HG02571 (cell line): Measurements from ENCODE around the gene ATCAY.
"Not testable (repeated sequence)": the region's sequence is repeated elsewhere in the genome, so short reads cannot be mapped to it uniquely, and the experiment has no call there.

Experiments used
- ATAC-seq: cut with Tn5 transposase; IDR thresholded peaks from one replicate; pipeline ENCODE4 v1.9.1; 2021; ENCODE audit warnings: mild to moderate bottlenecking, moderate library complexity; ENCODE audit not compliant: unreplicated experiment

Gene ATCAY

DNA sequence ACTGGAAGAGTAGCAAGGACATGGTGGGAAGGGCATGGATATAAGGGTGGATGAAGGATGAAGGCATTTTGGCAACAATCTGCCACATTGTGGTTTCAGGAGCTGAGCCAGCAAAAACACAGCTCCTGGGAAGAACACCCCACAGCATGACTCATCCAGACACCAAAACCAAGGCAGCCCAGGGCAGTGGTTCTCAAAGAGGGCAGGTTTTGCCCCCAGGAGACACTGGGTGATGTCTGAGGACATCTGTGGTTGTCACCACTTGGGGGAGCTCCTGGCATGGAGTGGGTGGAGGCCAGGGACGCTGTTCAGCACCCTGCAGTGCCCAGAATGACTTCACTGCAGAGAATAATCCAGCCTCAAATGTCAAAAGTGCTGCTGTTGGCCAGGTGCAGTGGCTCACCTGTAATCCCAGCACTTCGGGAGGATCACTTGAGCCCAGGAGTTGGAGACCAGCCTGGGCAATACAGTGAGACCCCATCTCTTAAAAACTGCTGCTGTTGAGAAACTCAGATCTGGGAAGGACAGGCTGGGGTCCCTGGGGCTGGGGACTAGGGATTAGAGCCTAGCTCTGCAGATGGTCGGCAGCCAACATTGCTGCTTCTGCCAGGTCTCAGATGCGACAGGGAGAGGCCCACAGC lies 27.8 kb upstream of the ATCAY start:
- no peak for ATAC-seq

DNA sequence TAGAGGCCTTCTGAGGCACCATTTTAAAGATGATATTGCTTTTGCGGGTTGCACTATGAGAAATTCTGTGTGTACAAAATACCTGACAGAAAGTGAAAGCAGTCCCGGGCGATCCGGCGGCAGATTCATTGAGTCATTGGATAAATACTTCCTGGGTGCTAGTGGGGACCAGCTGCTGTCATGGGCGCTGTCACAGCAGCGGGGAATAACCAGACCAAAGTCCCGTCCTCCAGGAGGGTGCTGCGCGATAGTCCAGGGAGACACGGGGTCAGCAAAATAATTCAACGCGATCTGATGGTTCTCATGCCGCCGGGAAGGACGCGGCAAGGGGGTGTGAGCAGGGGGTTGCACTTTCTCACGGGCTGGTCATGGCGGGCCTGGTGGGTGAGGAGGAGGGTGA lies 25.2 kb upstream of the ATCAY start:
- no peak for ATAC-seq

DNA sequence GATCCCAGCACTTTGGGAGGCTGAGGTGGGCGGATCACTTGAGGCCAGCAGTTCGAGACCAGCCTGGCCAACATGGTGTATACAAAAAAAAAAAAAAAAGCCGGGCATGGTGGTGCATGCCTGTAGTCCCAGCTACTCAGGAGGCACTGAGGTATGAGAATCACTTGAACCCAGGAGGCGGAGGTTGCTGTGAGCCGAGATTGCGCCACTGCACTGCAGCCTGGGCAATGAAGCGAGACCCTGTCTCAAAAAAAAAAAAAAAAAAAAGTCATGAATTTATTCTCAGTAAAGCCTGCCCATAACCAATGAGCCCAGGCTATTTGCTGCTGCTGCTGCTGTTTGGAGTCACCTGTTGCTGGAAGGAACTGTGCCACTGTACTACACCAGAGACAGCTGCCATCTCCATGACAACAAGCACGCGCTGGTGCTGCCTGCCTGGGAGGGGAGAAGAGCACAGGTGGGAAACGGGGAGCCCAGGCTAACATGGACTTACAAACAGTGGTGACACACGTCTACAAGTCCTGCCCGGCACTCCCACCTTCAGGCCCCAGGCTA lies 23.0 kb upstream of the ATCAY start:
- no peak for ATAC-seq

DNA sequence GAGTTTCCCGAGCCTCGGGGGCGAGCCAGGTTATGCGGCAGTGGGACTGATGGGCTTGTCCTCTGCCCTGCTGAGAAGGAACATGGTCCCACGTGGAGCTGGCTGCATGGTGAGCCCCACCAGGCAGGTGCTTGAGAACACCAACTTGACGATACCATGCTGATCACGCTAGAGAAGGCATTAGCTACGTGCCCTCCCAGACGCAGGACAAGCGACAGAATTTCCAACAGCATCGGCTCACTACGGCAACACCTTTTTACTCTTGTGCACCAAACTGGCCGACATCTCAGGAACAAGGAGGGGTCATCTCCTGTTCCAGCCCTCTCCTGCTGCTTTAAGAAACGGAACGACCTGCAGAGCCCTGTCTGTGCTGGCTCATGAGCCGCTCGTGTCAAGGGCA lies 20.0 kb upstream of the ATCAY start:
- ATAC-seq = no peak

DNA sequence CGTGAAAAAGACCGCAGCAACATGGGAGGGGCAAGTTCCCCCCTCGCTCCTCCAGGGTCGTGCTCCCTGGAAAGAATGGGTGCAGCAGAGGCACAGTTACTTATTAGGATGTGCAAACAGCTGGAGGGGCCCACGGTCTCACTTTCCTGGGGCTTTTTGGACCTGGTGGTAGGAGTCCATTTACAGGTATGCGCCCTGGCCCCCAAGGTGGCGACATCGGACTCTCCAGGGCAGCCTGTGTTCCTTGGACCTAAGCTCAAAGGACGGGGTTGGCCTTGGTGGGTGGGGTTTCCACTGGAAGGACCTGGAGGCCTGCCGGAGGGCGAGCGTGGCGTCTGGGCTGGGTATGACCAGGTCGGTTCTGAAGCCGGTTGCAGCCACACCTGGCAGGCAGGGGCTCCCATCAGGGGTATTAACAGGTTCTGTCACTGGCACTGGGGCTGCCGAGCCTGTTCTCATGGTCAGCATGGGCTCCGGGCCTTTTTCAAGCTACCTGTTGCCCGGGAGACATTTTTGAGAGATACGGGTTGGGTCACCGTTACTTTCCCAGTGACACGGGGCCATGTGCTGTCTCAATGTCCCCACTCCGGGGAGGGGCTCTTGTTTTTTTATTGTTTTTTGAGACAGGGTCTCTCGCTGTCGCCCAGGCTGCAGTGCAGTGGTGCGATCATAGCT lies 17.5 kb upstream of the ATCAY start:
- ATAC-seq = no peak

DNA sequence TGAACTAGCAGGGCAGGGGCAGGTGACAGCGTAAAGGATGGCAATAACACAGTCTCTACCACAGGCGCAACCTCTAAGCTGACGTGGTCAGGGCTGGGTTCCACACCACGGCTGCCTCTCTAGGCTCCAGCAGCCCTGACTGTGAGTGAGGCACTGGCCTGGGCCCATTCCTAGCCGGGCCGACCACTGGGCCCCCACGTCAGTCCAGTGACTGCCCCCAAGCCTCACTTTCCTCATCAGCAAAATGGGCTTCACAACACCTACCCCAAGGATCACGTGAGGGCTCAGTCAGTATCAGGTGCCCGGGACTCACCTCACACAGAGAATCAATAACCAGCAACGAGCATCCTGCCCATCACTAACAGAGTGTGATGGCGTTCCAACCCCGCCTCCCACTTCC lies 16.8 kb upstream of the ATCAY start:
- ATAC-seq = no peak

DNA sequence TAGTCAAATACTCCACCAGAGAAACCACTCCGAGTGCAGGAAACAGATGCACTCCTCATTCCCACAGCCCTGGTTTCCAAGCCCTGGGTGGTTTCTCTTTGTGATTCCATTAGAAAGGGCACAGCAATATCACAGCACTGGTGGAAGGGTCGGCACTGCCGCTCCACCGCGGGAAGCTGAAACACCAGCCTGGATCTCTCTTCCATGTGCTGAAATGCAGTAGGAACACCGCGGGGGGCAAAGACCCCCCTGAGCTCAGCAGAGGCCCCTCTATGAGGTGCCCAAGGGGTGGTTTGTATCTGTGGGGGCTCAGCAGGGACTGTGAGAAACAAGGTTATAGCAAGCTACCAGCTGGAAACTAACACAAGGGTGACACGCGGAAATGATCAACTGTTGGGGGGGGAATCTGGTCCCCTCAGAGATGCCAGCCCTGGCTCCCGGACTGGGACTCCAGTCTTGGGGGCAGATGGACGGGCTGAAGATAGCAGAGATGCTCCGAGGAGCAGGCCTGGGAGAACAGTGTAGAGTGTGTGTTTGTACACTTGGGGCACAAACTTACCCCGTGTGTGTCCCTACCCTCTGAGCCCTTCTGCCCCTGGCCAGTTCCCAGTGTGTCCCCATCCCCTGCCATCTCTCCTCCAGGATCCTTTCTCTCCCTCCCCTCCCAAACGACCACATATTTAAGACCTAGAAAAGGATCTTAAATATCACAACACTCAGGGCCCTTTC lies 13.4 kb upstream of the ATCAY start:
- no peak for ATAC-seq

DNA sequence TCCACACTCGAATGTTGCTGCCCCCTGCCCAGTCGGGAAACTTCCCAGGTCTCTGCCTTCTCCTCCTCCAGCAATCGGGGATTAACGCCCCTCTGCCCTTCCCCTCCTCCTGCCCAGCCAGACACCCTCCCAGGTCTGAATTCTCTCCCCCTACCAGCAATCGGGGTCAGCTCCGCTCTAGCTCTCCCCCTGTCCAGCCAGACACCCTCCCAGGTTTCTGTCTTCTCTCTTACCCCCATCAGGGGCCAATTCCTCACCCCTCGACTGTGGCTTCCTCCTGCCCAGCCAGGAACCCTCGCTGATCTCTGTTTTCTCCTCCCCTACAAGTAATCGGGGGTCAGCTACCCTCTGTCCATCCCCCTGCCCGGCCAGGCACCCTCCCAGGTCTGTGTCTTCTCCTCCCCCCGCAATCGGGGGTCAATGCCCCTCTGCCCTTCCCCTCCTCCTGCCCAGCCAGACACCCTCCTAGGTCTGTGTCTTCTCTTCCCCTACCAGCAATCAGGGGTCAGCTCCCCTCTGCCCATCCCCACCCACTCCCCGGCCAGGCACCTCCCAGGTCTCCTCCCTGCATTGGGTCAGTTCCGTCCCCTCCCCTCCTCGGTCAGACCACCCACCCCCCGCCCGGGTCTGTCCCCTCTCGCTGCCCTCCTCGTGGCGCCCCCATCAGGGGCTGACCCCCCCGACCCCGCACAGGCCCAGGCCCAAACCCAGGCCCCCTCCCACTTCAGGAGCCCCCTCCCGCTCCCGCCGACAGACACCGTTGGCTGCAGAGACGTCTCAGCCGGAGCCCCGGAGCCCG lies 12.3 kb upstream of the ATCAY start:
- ATAC-seq = no peak

DNA sequence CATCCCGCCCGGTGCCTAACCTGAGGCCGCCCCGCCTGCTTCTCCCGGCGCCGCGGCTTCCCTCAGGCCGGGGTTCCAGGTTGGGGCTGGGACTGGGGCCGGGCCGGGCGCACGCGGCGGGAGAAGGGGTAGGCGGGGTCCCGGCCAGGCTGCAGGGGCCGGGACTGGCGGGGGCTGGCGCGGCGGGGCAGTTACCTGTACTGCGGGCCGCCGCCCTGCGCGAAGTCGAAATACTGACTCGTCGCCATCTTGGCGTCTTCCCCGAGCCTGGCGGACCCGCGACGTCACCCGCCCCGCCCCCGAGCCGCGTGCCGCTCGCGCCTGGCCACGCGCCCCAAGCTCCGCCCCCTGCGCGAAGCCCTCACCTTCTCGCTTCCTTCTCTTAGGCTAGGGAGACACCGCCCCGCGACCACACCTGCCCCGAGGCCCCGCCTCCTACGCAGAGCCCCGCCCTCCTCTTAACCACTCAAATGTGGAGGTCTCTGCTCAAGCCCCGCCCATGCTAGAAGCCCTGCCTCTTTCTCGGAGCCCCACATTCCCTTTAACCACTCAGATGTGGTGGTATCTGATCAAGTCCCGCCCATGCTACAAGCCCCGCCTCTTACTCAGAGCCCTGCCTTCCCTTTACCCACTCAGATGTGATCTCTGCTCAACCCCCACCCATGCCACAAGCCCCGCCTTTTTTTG lies 11.6 kb upstream of the ATCAY start, which contains the start of gene ZFR2:
Gene ZFR2, minus strand, starts transcription at position 269 of the 687 bp plus-strand sequence. Its CDS starts 21 bp downstream, at position 248.
- no peak for ATAC-seq

DNA sequence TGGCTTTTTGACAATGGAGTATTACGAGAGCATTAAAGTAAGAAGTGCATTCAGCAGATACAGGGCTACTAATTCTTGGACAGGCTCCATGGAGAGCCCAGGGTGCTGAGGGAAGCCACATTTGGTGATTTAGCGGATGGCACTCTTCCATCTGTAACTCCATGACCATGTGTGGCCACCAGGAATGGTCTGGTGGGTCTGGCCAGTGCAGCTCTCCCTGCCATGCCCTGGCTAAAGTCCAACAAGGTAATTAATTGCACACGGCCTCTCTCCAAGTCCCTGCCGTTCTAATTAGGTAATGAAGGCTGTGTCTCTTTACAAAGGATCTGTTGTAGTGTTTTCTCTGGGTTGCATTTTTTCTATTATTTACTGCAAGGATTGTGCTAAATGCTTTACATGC lies 7.3 kb upstream of the ATCAY start:
- no peak for ATAC-seq

DNA sequence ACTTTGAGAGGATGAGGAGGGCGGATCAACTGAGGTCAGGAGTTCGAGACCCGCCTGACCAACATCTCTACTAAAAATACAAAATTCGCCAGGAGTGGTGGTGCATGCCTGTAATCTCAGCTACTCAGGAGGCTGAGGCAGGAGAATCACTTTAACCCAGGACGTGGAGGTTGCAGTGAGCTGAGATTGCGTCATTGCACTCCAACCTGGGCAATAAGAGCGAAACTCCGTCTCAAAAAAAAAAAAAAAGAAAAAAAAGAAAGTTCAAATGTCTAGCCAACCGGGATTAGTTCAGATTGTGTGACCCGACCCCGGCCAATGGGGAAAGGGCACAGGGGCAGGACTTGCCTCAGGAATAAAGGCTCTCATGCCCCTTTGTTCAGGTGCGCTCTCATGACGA lies 5.8 kb upstream of the ATCAY start:
- ATAC-seq = not testable (repeated sequence)

DNA sequence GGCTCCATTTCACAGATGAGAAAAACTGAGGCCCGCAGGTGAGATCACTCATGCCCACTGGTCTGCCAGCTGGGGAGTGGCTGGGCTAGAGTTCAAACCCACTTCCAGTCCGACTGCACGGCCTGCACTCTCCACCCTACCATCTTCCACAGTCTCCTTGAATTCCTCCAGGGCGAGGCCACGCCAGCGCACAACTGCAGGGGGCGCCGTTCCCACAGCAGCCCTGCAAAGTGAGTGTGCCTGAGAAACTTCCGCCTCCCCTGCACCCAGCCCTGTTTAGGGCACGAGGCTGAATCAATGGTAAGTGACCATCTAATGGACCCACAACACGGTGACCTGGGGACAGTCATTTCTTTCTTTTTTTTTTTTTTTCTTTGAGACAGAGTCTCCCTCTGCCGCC lies 829 bp upstream of the ATCAY start:
- no peak for ATAC-seq

DNA sequence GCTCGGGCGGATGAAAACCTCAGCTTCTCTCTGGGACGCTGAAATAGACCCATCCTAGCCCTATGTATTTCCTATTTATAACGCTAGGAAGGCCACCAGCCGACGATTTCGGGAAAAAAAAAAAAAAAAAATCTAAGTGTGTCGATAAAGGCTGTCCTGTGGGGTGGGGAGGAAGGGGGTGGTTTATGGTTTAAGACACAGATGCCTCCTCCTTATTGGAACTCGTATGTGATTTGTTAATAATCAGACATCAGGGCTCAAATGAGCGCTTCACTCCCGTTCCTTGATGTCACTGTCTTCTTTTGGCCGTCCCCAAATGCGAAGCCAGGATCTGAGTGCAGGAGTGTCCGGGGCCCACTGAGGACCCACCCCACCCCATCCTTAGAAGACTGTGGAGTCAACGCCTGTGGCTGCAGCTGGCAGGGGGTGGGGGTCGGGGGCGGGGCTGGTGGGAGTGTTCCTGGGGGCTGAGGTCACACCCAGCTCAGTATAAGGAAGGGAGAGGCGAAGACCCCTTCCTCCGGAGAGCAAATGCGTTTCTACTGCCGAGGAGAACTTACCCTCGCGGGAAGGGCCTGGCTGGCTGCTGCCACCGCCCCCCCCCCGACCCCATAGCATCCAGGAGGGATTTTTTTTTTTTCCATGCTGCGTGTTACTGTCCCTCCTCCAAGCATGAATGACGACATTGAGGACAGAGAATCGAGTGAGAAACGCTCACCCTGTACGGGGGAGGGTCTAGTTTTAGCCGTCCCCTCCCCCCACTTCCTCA lies 971 bp downstream of the ATCAY start:
- no peak for ATAC-seq

DNA sequence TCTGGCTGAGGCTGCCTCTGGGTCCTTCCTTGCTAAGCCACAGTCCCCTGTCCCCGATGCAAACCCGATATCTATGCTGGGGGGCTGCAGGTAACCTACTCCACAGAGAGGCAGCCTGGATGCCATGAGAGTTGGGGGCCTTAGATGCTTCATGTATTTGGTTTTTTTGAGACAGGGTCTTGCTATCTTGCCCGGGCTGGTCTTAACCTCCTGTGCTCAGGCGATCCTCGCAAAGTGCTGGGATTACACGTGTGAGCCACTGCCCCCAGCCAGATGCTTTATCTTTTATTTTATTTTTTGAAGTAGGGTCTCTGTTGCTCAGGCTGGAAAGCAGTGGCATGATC lies 1.5 kb downstream of the ATCAY start:
- no peak for ATAC-seq

DNA sequence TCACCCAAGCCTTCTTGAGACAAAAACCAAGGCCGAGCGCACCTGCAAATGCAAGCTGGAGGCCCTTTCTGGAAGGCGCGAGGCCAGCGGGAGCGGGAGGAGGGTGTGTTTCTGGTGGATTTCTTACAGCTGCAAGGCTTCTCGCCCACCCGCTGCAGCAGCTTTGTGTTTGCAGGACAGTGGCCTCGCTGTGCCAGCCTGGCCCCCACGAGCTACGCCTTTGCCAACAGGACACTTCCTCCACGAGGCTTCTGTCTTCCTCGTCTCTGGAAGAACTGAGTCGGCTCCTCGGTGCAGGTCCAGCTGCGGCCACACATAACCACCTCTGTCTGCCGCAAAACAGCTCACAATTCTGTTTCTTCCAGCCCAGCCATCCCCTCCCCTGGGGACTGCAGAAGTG lies 10.1 kb downstream of the ATCAY start:
- ATAC-seq = no peak

DNA sequence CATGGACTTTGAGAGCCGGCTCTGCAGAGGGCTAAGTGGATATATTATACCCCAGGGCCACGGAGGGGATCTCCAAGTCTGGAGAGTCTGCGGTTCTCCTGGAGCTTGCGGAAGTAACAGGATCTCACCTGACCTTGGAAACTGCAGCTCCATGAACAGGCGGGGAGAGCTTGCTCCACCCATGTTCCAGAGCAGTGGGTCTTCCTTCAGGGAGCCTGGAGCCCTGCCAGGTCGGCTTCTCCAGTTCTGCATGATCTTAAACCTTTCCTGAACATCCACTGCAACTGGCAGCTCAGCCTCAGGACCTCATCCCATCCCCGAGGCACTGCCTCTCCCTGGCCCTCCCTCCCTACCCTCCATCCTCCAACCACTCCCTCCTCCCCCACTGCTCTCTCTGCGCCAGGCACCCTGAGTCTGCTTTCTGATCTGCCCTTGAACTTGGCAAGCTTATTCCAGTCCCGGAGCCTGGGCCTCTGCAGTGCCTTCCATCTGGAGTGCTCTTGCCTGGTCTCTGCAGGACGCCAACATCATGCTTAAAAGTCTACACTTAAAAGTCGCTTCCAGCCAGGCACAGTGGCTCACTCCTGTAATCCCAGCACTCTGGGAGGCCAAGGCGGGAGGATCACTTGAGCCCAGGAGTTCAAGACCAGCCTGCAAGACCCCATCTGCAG lies 13.2 kb downstream of the ATCAY start:
- ATAC-seq = no peak

DNA sequence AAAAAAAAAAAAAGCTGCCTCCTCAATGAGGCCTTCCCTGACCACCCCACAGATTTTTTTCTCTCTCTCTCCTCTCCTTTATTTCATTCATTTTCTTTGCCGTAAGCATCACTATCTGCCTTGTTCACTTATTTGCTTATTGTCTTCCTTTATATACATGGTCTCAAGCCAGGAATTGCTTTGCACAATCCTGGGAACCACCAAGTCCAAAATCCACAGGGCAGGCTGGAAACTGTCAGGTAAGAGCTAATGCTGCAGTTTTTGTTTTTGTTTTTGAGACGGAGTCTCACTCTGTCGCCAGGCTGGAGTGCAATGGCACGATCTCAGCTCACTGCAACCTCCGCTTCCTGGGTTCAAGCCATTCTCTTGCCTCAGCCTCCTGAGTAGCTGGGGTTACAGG lies 14.5 kb downstream of the ATCAY start:
- not testable (repeated sequence) for ATAC-seq

DNA sequence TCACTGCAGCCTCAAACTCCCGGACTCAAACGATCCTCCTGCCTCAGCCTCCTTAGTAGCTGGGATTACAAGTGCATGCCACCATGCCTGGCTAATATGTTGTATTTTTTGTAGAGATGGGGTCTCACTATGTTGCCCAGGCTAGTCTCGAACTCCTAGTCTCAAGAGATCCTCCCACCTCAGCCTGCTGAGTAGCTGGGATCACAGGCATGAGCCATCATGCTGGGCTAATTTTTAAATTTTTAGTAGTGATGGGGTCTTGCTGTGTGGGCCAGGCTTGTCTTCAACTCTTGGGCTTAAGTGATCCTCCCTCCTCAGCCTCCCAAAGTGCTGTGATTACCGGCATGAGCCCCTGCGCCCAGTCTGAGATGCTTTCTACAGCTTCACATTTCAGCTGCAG lies 15.3 kb downstream of the ATCAY start:
- no peak for ATAC-seq

DNA sequence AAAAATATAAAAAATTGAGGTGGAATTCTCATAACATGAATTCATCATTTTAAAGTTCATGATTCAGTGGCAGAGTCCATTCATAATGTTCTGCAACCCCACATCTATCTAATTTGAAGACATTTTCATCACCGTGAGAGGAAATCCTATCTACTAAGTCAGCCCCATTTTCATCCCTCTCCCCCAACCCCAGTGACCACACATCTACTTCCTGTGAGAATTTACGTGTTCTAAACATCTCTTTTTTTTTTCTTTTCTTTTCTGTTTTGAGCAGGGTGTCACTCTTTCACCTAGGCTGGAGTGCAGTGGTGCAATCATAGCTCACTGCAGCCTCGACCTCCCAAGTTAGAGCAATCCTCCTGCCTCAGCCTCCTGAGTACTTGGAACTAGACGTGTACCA lies 17.5 kb downstream of the ATCAY start:
- ATAC-seq = no peak
